T-cell (primary cell): ENCODE results near the gene ARHGEF6. TPM values are rescaled to one million over a fixed set of nuclear protein-coding genes. Genes with fewer than 3 reads are reported as not detected.

Experiments
- ATAC-seq, 4 experiments: fragments of 200-7000 bp in 3 of 4; fragments of 150-1000 bp in 1 of 4; cut with Tn5 transposase; replicated peaks in 1 of 4; 1 replicate in 3 of 4; 2 replicates in 1 of 4; pipeline ENCODE4 v1.10.0; 2021; ENCODE audit warnings: moderate library complexity in 3 of 4, mild to moderate bottlenecking in 2 of 4, moderate number of reproducible peaks in 1 of 4
- CTCF ChIA-PET, 2 donors: fragments of 300-600 bp; sonication (Branson Sonifier 250); formaldehyde crosslinking; loops; one replicate each; lab custom pipeline; 2022; ENCODE audit warnings: antibody characterized with exemption in 2 of 2; lab: Charles Lee
- POLR2A ChIA-PET, 2 donors: fragments of 300-600 bp; sonication (Branson Sonifier 250); formaldehyde crosslinking; loops; one replicate each; lab custom pipeline; 2022; ENCODE audit warnings: antibody characterized with exemption in 2 of 2; lab: Charles Lee
- DNase-seq, 35 experiments: peaks; one replicate each; pipeline versions ENCODE4 v3.0.0 to v3.0.0-alpha.2; 2013 to 2023
- H3K27ac ChIP-seq: one replicate; pipeline ENCODE4 v1.5.1; 2013; ENCODE audit warnings: low read length
- H3K27me3 ChIP-seq, 2 experiments: replicated peaks in 1 of 2; 1 replicate in 1 of 2; 2 replicates in 1 of 2; pipeline versions ENCODE4 v1.6.1 to v1.7.0; 2013; ENCODE audit warnings: low read length in 1 of 2, mixed read lengths in 1 of 2; ENCODE audit not compliant: control insufficient read depth in 2 of 2, insufficient read depth in 2 of 2; ENCODE audit errors: extremely low read depth in 1 of 2
- H3K36me3 ChIP-seq, 2 donors: 1 replicate in 1 of 2; 2 replicates in 1 of 2; pipeline versions ENCODE4 v1.6.1 to v1.7.0; 2013; ENCODE audit warnings: low read length in 1 of 2; ENCODE audit not compliant: control insufficient read depth in 2 of 2, insufficient read depth in 1 of 2; ENCODE audit errors: extremely low read depth in 1 of 2
- H3K4me1 ChIP-seq, 2 experiments: 1 replicate in 1 of 2; 2 replicates in 1 of 2; pipeline versions ENCODE4 v1.6.1 to v1.7.0; 2013; ENCODE audit warnings: low read length in 2 of 2, mixed read lengths in 1 of 2; ENCODE audit not compliant: insufficient read depth in 2 of 2, control insufficient read depth in 1 of 2; ENCODE audit errors: extremely low read depth in 1 of 2
- H3K4me3 ChIP-seq, 2 donors: 1 replicate in 1 of 2; 2 replicates in 1 of 2; pipeline versions ENCODE4 v1.5.1 to v1.7.0; 2013; ENCODE audit warnings: mild to moderate bottlenecking in 2 of 2, low read length in 1 of 2, moderate library complexity in 1 of 2; ENCODE audit not compliant: control insufficient read depth in 1 of 2; ENCODE audit errors: extremely low read depth in 1 of 2
- H3K9me3 ChIP-seq: 2 replicates; pipeline ENCODE4 v1.7.0; 2013
- H3K27ac Mint-ChIP-seq, 2 donors: one replicate each; pipeline ENCODE4 v1.8.0; 2020 to 2021; ENCODE audit warnings: mild to moderate bottlenecking in 2 of 2, mixed read lengths in 2 of 2
- H3K27me3 Mint-ChIP-seq, 2 donors: one replicate each; pipeline ENCODE4 v1.8.0; 2021 to 2022; ENCODE audit warnings: mixed read lengths in 2 of 2
- H3K36me3 Mint-ChIP-seq: one replicate; pipeline ENCODE4 v1.8.0; 2021; ENCODE audit warnings: mixed read lengths
- H3K4me1 Mint-ChIP-seq, 3 donors: one replicate each; pipeline ENCODE4 v1.8.0; 2020 to 2022; ENCODE audit warnings: mixed read lengths in 3 of 3, mild to moderate bottlenecking in 1 of 3
- H3K4me3 Mint-ChIP-seq, 3 donors: one replicate each; pipeline ENCODE4 v1.8.0; 2020 to 2022; ENCODE audit warnings: mild to moderate bottlenecking in 3 of 3, mixed read lengths in 3 of 3, moderate library complexity in 3 of 3
- H3K9me3 Mint-ChIP-seq, 3 donors: one replicate each; pipeline ENCODE4 v1.8.0; 2020 to 2022; ENCODE audit warnings: mixed read lengths in 3 of 3
- WGBS: methylation state at CpG from one replicate; pipeline ENCODE4 v1.1.5; 2013; ENCODE audit warnings: missing lambda C conversion rate; ENCODE audit not compliant: insufficient coverage; 5-methylcytosine and 5-hydroxymethylcytosine counted together
- total RNA-seq, 35 experiments: library from RNA in 6 of 35; stranded (reverse) in 6 of 35; fragments of 120-200 nt in 1 of 35; gene quantifications; one replicate each; pipeline versions ENCODE4 v1.2.1 to v1.2.4 and lab custom pipeline; 2013 to 2026

Gene ARHGEF6
- total RNA-seq, 5 donors from 2014 or later (not counting 1 experiment from before 2014, with no cell fraction given), result 63.4 to 79.9 (median 72.9) TPM

DNA sequence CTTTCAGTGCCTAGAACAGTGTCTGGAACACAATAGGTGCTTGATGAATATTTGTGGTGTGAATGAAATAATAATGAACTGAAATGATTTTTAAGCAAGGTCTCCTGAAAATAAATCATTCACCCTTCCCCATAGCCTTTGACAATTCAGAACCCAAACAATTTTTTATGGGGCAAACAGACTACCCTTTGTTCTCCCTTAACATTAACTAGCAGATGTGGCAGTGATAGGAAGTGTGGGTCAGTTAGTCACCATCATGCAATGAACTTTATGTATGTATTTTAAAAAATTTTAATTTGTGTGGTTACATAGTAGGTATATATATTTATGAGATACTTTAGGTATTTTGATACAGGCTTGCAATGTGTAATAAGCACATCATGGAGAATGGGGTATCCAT lies 160.0 kb downstream of the ARHGEF6 start:
- Mint-ChIP-seq H3K9me3 (no peaks in the 10 kb centered on the region), H3K27me3 (peaks cover 0 to 8% of the 10 kb centered on the region in 2 donors), H3K27ac (no peak overlapping the region), H3K36me3 (no peaks in the 10 kb centered on the region), H3K4me1 (peaks cover 57 to 76% (median 66%) of the 10 kb centered on the region in 3 donors), H3K4me3 (peak overlapping the region in 1 of 3 donors; percentile 47)
- no peak for DNase-seq
- Histone ChIP-seq H3K9me3 (no peaks in the 10 kb centered on the region), H3K27ac (peak overlapping the region; percentile 49), H3K4me3 (no peak overlapping the region), H3K36me3 (no peaks in the 10 kb centered on the region), H3K4me1 (peaks cover 13 to 54% of the 10 kb centered on the region in 2 experiments), H3K27me3 (no peaks in the 10 kb centered on the region)
- ChIA-PET CTCF (no interaction called here), POLR2A (no interaction called here)
- no peak for ATAC-seq

DNA sequence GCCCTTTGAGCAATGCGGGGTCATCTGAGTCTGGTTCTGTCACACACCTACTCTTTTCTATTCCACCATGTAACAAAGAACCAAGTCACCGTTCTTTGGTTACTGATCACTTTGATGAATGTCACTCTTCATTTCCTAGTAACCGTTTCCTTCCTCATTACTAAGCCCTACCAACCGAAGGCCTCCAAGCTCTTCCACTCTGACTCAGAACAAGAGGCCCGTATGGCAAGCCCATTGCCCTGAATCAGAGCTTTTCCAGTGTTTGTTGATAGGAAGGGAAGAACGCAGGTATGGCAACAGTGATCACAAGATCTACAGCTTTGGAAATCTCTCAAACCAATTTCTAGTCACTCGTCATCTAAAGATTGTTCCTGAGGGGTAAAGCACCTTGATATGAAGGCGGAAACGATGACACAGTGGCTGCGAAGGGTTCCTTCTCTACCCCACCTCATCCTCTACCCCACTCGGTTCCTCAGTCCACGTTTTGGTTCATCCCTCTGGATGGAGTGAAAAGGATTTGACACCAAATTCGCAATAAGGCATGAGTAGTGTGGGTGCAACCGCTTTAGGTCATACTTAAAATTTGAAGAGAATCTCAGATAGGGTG lies 160.7 kb downstream of the ARHGEF6 start:
- H3K27me3 ChIP-seq, result no peaks in the 10 kb centered on the region
- H3K36me3 Mint-ChIP-seq, result no peaks in the 10 kb centered on the region
- ATAC-seq (peak; percentile 60 to 77 (median 72)), DNase-seq (peak in 1 of 35 experiments; percentile 46)
- ChIA-PET CTCF (no interaction called here), POLR2A (no interaction called here)
- H3K9me3 ChIP-seq, result no peaks in the 10 kb centered on the region
- peak overlapping the region in 2 of 3 donors; percentile 24 to 47 for H3K4me3 Mint-ChIP-seq
- H3K27me3 Mint-ChIP-seq, result peaks cover 0 to 8% of the 10 kb centered on the region in 2 donors
- peaks cover 56 to 74% (median 62%) of the 10 kb centered on the region in 3 donors for H3K4me1 Mint-ChIP-seq
- H3K4me3 ChIP-seq, result no peak overlapping the region
- 0% methylated on average over 1 of the region's 14 CpGs for WGBS
- peaks cover 9 to 49% of the 10 kb centered on the region in 2 experiments for H3K4me1 ChIP-seq
- H3K36me3 ChIP-seq, result no peaks in the 10 kb centered on the region
- peak overlapping the region; percentile 49 for H3K27ac ChIP-seq
- H3K9me3 Mint-ChIP-seq, result no peaks in the 10 kb centered on the region
- H3K27ac Mint-ChIP-seq, result peak overlapping the region; percentile 68 to 88

- no CpG with 5 or more reads among the region's 6 CpGs for WGBS
- ATAC-seq, result peak; percentile 81 to 90 (median 86)
- Histone ChIP-seq H3K9me3 (no peaks in the 10 kb centered on the region), H3K36me3 (no peaks in the 10 kb centered on the region), H3K4me1 (peaks cover 7 to 44% of the 10 kb centered on the region in 2 experiments), H3K27ac (peak overlapping the region; percentile 75), H3K27me3 (no peaks in the 10 kb centered on the region), H3K4me3 (no peak overlapping the region)
- Mint-ChIP-seq H3K36me3 (no peaks in the 10 kb centered on the region), H3K27ac (peak overlapping the region; percentile 80 to 82), H3K9me3 (no peaks in the 10 kb centered on the region), H3K27me3 (no peaks in the 10 kb centered on the region), H3K4me1 (peaks cover 38 to 54% (median 52%) of the 10 kb centered on the region in 3 donors), H3K4me3 (peak overlapping the region; percentile 6 to 43 (median 28))
- POLR2A ChIA-PET, result interaction anchor here (0.6 to 1.0 kb wide), 4 partner anchors 9 to 33 kb away, joined by 3 to 5 read pairs (median 3); no protein-coding TSS in a partner anchor
- DNase-seq, result peak in 5 of 35 experiments; percentile 14 to 59 (median 15)
- CTCF ChIA-PET, result interaction anchor here in 1 of 2 donors (0.6 to 1.1 kb wide), 6 partner anchors 10 to 1244 kb away, joined by 3 to 4 read pairs (median 3); no protein-coding TSS in a partner anchor
Measured at GRCh38 chrX:136616987-136617685, 163.6 kb downstream of the ARHGEF6 start.

Other genes starting within 250 kb of the ARHGEF6 start
- gene VGLL1, start 248.7 kb downstream of the ARHGEF6 start, total RNA-seq, result not detected
- gene CD40LG, start 132.8 kb downstream of the ARHGEF6 start, total RNA-seq, result 10 to 100 TPM; 23.8 to 38.4 (median 37.1) TPM
- 100 to 1,000 TPM; 203 to 281 (median 209) TPM for gene RBMX, start 99.8 kb upstream of the ARHGEF6 start, total RNA-seq